HG03103 (cell line): ENCODE results near the gene UBAC2.
A peak's percentile ranks its signal among the peaks of the same experiment; 100 is the strongest.
"Not testable (repeated sequence)": the region's sequence is repeated elsewhere in the genome, so short reads cannot be mapped to it uniquely, and the experiment has no call there.

Source experiments
- ATAC-seq: cut with Tn5 transposase; IDR thresholded peaks from one replicate; pipeline ENCODE4 v1.9.1; 2021; ENCODE audit warnings: low read depth; ENCODE audit not compliant: unreplicated experiment

UBAC2 gene

GRCh38 chr13:99210627-99211026 is 10.0 kb downstream of the UBAC2 start:
- ATAC-seq: not testable (repeated sequence)

- no peak for ATAC-seq
Observed at GRCh38 chr13:99211421-99212035, 10.9 kb downstream of the UBAC2 start.

- ATAC-seq: peak; percentile 86
Observed at GRCh38 chr13:99214232-99214631, 13.6 kb downstream of the UBAC2 start.

DNA sequence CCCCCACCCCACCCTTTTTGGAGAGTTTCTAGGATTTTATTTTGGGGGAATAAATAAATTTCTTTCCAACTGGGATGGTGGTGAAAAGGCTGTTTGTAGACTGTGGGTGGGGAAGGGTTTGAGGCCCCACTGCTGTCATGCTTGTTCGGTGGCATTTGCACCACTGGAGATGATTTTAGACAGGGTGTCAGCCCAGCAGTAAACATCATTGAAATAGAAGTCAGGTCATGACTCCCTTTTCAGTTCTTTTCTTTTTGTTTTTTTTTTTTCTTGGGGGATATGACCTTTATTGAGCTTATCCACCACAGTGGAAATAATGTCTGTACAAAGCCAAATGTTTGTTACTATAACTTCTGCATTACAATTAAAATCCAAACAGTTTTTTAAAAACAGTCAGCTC is 14.1 kb downstream of the UBAC2 start:
- no peak for ATAC-seq

DNA sequence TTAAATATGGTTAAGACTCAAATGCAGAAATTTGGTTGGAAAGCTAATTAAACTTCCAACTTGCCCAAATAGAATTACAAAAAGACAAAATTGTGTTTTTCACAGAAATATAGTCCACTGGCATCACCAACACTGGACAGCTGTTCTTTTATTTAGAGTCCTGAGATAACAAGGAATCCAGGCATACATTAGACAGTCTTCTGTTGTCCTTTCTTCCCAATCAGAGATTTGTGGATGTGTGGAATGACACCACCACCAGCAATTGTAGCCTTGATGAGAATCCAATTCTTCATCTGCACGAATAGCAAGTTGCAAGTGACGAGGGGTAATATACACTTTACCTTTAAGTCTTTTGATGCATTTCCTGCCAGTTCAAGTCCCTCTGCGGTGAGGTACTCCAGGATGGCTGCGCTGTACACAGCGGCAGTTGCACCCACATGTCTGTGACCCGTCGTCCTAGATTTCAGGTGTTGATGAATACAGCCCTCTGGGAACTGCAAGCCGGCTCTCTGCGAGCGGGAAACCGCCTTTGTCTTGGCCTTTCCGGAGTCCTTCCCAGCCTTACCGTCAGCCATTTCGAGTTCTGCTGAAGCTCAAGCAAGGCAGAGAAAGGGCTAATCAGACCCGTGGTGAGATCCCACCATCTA is 14.7 kb downstream of the UBAC2 start:
- no peak for ATAC-seq

DNA sequence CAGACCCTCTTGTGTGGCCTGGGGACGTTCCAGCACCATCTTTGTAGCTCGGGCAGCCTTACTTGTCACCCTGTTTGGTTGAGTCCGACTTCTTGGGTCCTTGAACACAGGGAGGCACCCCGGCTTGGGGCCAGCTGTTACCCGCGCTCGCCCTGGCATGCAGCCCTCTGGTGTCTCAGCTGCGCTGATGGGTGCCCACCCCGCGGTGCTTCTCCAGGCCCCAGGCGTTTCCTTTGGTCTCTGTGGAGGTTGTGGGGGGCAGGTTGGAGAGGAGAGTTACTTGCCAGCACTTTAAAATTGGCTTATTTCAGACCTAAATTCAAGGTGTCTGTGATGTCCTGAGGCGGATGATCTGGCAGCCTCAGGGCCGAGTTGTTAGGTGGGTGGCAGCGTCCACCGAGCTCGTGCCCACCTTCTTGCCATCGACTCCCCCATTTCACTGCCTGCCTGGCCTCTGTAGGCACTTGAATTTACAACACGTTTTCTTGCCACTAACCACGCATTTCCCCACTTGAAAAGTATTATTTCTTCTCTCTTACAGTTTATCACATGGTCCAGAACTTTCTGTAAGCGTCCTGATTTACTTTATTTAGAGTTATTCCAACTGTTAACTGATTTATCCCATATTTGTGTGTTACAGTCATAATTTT is 16.9 kb downstream of the UBAC2 start:
- no peak for ATAC-seq

DNA sequence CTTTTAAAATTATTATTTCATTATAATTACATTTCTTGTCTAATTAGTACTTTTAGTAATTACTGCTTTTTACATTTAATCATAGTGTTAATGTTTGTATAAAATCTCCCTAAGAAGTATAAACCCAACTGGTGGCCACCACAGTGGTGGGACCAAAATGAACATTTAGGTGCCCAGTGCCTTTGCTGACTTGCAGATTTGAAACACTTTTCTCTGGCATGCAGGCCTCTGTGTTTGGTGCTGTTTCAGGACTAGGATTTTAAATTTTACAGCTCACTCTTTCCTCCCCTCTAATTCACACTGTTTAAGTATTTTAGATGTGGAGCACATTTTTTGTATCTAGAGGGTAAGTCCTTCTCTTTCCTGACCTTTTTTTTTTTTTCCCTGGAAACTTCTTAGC is 17.5 kb downstream of the UBAC2 start:
- ATAC-seq: no peak

- ATAC-seq: no peak
Observed at GRCh38 chr13:99218545-99218944, 17.9 kb downstream of the UBAC2 start.

GRCh38 chr13:99218969-99219368 is 18.3 kb downstream of the UBAC2 start:
- ATAC-seq: no peak

DNA sequence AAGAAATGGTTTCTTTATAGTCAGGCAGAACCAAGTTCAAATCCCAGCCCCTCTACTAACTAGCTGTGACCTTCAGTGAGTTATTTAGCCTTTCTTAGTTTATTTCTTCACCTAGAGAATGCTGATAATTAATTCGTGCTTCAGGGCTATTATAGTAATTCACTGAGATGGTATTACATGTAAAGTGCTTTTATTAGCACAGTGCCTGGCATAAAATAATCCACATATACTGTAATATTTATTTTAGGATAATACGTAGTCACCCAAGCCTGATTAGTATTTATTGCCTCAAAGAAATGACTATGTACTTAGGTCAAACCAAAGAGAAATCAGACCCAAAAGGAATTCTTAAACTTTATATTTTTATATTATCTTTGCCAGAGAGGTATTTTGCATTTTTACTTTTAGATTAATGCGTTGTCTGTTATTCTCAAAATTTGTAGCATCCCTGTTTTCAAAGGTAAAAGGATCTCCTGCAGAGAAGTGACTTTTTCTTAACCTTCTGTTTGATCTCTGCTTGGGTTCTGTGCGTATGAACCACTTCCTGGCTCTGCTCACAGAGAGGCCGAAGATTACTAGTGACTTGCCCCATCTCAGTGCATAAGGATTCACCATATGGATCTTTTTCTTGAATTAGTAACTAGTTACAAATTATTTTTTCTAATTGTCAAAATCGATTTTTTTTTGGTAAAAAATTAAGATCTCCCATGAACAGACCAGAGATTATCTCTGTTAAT is 19.7 kb downstream of the UBAC2 start:
- ATAC-seq: no peak

GRCh38 chr13:99221567-99222239 is 21.0 kb downstream of the UBAC2 start:
- ATAC-seq: no peak

DNA sequence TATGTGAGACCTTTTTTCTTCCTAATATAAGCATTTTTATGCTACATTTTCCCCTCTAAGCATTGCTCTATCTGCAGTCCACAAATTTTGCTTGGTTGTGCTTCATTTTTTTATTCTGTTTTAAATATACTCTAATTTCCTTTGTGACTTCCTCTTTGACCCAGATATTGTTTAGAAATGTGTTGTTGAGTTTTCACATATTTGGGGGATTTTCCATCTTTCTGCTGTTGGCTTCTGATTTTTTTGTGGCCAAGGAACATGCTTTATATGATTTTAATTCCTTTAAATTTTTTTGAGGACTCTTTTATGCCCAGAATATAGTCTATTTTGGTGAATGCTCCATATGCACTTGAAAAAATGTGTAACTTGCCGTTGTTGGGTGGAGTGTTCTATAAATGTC is 22.9 kb downstream of the UBAC2 start:
- ATAC-seq: no peak

GRCh38 chr13:99224021-99224420 is 23.4 kb downstream of the UBAC2 start:
- ATAC-seq: no peak

DNA sequence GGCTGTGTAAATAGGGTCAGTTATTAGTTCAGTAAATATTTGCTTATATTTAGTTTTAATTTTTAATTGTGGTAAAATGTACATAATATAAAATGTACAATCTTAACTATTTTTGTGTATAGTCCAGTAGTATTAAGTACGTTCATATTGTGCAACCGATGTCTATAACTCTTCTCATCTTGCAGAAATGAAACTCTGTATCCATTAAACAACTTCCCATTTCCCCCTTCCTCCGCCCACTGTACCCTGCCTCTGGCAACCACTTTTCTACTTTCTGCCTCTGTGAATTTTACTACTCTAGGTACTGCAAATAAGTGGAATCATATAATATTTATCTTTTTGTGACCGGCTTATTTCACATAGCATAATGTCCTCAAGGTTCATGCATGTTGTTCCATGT is 24.4 kb downstream of the UBAC2 start:
- ATAC-seq: no peak

DNA sequence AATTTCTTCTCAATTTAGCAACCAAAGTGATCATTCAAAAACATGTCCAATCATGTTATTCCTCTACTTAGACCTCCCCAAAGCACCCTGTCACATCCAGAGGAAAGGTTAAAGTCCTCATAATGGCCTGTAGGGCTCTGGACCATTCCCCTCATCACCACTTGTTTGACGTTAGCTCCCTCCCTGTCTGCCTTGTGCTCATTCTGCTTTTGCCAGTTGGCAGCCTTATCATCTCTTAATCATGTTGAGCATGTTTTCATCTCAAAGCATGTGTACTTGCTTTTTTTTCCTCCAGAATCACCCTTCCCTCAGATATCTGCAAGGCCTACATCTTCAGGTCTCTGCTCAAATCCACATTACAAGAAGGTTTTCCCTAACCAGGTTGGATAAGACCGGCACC is 25.9 kb downstream of the UBAC2 start:
- ATAC-seq: no peak

GRCh38 chr13:99227331-99227900 is 26.8 kb downstream of the UBAC2 start:
- ATAC-seq: no peak

DNA sequence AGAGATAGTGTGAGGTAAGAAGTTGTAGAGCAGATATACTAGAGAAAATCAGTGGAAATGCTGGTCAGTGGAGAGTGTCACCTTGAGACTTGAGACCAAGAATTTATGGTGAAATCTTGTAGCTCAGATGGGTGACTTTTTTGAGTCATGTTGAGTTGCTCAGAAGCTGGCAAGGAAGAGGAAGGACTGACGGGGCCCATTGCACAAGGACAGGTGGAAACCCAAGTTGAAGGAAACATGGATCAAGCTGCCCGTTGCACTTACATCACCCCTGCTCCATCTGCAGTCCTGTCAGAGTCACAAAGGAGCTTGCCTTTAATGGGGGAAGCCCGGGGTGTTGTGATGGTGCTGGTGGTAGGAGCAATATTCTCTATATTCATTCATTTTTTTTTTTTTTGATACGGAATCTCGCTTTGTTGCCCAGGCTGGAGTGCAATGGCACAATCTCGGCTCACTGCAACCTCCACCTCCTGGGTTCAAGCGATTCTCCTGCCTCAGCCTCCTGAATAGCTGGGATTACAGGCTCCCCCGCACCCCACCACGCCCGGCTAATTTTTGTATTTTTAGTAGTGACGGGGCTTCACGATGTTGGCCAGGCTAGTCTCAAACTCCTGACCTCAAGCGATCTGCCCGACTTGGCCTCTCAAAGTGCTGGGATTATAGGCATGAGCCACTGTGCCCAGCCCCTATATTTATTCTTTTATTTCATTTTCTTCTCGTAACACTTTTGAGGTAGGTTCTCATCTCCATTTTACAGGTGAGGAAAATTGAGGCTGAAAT is 27.4 kb downstream of the UBAC2 start:
- ATAC-seq: no peak

GRCh38 chr13:99228737-99229691 is 28.4 kb downstream of the UBAC2 start:
- ATAC-seq: peak; percentile 90

DNA sequence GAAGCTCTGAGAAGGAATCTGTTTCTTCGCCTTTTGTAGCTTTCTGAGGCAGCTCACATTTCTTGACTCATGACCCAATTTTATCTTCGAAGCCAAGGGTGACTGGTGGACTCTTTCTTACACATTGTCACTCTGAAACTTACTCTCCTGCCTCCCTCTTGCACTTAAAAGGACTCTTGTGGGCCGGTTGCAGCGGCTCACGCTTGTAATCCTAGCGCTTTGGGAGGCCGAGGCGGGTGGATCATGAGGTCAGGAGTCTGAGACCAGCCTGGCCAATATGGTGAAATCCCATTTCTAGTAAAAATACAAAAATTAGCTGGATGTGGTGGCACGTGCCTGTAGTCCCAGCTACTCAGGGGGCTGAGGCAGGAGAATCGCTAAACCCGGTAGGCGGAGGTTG is 29.9 kb downstream of the UBAC2 start:
- not testable (repeated sequence) for ATAC-seq
